Fibroblast of mammary gland (primary cell): ENCODE results near the gene VIPR1.

Source experiments
- DNase-seq: peaks from one replicate; pipeline ENCODE4 v3.0.0-alpha.2; 2010; ENCODE audit warnings: low read depth
- H3K4me3 ChIP-seq: 2 replicates; pipeline ENCODE4 v1.5.1; 2011; ENCODE audit warnings: low read depth, mild to moderate bottlenecking, low read length, moderate library complexity; ENCODE audit not compliant: control insufficient read depth
- CTCF ChIP-seq: conservative IDR thresholded peaks from 2 replicates; pipeline ENCODE4 v1.5.1; 2011; ENCODE audit warnings: low read depth, low read length, inconsistent platforms; ENCODE audit not compliant: control insufficient read depth, insufficient read depth

The VIPR1 gene

DNA sequence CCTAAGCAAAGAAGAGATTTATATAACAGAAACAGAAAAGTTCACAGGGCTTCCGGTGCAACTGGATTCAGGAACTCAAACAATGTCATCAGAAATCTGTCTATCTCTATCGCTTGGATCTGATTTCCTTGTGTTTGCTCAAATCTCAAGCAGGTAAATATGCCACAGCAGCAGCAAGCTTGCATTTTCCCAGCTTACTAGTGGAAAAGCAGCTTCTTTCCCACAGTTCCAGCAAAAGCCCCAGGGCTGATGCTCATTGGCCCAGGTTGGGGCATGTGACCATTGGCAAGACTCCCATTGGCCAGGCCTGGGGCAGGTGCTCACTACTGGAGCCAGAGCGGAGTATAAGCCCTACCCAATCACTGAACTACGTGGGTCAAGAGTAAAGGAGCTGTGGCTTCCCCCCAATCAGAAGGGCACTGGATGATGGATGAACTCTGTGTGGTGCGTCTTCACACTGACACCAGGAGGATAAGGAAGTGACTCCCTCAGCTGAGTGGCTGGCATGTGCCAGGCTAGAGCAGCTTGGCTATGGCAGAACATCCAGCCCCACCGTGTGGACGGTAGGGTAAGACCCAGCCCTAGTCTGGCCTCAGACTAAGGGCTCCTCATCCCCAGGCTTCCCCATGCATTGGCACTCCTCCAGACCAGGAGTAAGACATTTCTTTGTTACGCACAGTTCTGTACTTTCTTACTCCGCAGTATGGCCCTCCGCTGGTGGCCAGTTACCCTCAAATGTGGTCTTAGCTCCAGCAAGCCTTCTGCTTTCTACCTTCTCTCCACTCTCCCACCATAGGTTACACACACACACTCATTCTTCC is 13.1 kb upstream of the VIPR1 start:
- no peak overlapping the region for H3K4me3 ChIP-seq

DNA sequence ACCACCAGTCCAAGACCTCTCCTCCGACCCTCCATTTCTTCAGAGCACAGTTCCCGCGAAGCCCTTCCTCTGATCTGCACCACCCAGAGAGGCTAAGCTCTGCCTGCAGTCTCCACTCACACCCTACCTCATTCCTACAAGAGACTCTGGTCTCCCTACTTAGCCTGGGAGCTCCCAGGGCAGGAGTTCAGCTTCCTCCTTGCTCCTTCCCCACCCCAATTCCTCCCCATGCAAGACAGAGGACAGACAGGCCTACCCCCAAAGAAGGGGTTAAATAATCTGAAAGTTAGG is 12.6 kb upstream of the VIPR1 start:
- no peak for DNase-seq
- no peak for TF ChIP-seq CTCF
- no peak overlapping the region for H3K4me3 ChIP-seq

More for the DNA sequence above, 13.1 kb upstream of the VIPR1 start:
- no peak for TF ChIP-seq CTCF
- DNase-seq = no peak

DNA sequence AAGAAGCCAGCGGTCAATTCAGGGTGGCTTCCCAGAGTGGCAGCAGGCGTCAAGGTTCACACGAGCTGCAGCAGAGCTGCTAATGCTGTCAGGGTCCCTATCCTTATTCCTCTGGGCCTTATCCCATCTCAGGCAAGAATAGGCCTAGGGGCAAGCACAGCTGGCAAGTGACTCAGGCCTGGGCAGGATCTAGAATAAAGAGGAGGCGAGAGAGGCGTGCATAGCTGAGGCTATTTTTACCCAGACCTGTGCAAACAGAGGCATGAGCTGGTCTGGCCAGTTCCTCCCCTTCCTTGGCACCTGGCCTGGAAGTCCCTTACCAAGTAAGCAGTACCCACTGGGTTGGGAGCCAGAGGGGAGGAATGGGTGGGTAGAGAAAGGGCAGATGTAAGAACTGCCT is 12.2 kb upstream of the VIPR1 start:
- no peak for DNase-seq
- TF ChIP-seq CTCF = no peak
- no peak overlapping the region for H3K4me3 ChIP-seq

GRCh38 chr3:42491881-42492507 is 10.4 kb upstream of the VIPR1 start:
- H3K4me3 ChIP-seq = no peak overlapping the region
- TF ChIP-seq CTCF = no peak
- DNase-seq = no peak

- no peak for DNase-seq
- H3K4me3 ChIP-seq = no peak overlapping the region
- no peak for TF ChIP-seq CTCF
These were observed 9.8 kb upstream of the VIPR1 start for GRCh38 chr3:42492508-42493080.

DNA sequence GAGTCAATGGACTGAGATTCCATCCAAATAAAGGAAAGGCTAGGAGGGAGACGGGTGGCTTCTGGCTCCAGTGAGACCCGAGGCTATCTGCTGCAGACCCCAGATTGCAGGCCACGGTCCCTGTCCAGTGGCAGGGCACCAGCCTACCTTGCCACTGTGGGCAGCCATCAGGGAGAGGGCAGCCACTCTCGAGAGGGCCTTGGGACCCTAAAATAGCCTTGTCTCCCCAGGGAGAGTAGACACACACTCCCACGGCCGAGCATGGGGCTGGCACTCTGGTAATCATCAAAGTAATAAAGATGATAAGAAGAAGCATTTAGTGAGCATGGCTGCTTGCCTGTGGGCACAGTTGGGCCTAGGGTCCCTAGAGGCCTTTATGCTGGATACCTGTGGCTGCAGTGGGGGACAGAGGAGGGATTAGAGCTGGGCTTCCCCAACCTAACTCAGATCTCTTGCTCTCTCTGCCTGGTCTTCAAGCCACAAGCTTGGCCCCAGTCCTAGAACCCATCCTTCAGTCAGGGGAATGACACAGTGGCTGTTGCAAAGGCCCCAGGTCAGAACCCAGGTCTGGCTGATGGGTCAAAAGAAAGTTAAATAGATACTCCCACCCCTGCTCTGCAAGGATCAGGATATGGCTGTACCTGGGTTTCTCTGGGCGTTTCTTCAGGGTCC is 9.2 kb upstream of the VIPR1 start:
- TF ChIP-seq CTCF = no peak
- H3K4me3 ChIP-seq = no peak overlapping the region
- DNase-seq = no peak
